DOHH2 (cell line): ENCODE results near the gene TNK2.
"Not testable (repeated sequence)": the region's sequence is repeated elsewhere in the genome, so short reads cannot be mapped to it uniquely, and the experiment has no call there.

ENCODE experiments used
- H3F3A ChIP-seq: fragments of 200-600 bp; sonication (generic), shearing (Covaris generic); 2 replicates; pipeline ENCODE4 v1.6.0; 2016; ENCODE audit warnings: antibody characterized with exemption, mild to moderate bottlenecking; ENCODE audit not compliant: control insufficient read depth, insufficient read depth
- H3K27ac ChIP-seq: fragments of 200-600 bp; sonication (generic); 2 replicates; pipeline ENCODE4 v1.5.1; 2014; ENCODE audit warnings: low read depth, mild to moderate bottlenecking, low read length, moderate library complexity
- H3K27me3 ChIP-seq: fragments of 200-600 bp; sonication (generic); 2 replicates; pipeline ENCODE4 v1.6.1; 2014; ENCODE audit warnings: mild to moderate bottlenecking, low read length, mixed read lengths; ENCODE audit not compliant: control insufficient read depth
- H3K36me3 ChIP-seq: fragments of 200-600 bp; sonication (generic); 2 replicates; pipeline ENCODE4 v1.6.1; 2014; ENCODE audit warnings: mild to moderate bottlenecking, low read length, moderate library complexity, mixed read lengths; ENCODE audit not compliant: control insufficient read depth
- H3K4me1 ChIP-seq: fragments of 200-600 bp; sonication (generic); 2 replicates; pipeline ENCODE4 v1.6.1; 2014; ENCODE audit warnings: mild to moderate bottlenecking, low read length, mixed read lengths; ENCODE audit not compliant: control insufficient read depth
- H3K4me2 ChIP-seq: fragments of 200-600 bp; sonication (generic); 2 replicates; pipeline ENCODE4 v1.6.0; 2014; ENCODE audit warnings: mild to moderate bottlenecking, low read length, moderate library complexity
- H3K4me3 ChIP-seq: fragments of 200-600 bp; sonication (generic); 2 replicates; pipeline ENCODE4 v1.5.1; 2014; ENCODE audit warnings: mild to moderate bottlenecking, low read length, mixed read lengths
- H3K79me2 ChIP-seq: fragments of 200-600 bp; sonication (generic); 2 replicates; pipeline ENCODE4 v1.6.1; 2014; ENCODE audit warnings: mild to moderate bottlenecking, low read length, mixed read lengths; ENCODE audit not compliant: control insufficient read depth
- H3K9me2 ChIP-seq: fragments of 200-600 bp; sonication (generic); replicated peaks from 2 replicates; pipeline ENCODE4 v1.6.1; 2014; ENCODE audit warnings: mild to moderate bottlenecking, low read length, mixed read lengths; ENCODE audit not compliant: control insufficient read depth
- H3K9me3 ChIP-seq: fragments of 200-600 bp; sonication (generic); 2 replicates; pipeline ENCODE4 v1.6.1; 2014; ENCODE audit warnings: antibody characterized with exemption, low read length, mixed read lengths; ENCODE audit not compliant: control insufficient read depth, insufficient read depth
- H4K20me1 ChIP-seq: fragments of 200-600 bp; sonication (generic); 2 replicates; pipeline ENCODE4 v1.6.0; 2014; ENCODE audit warnings: low read depth, mild to moderate bottlenecking, antibody characterized with exemption, low read length, moderate library complexity; ENCODE audit not compliant: control insufficient read depth, insufficient read depth
- CTCF ChIP-seq: fragments of 200-600 bp; sonication (generic); IDR thresholded peaks from one replicate; pipeline ENCODE4 v1.5.1; 2014; ENCODE audit warnings: antibody characterized with exemption, mild to moderate bottlenecking, low read depth, low read length; ENCODE audit not compliant: poor library complexity, severe bottlenecking
- EZH2phosphoT487 ChIP-seq: fragments of 200-600 bp; sonication (generic); IDR thresholded peaks from 2 replicates; pipeline ENCODE4 v1.6.1; 2017; ENCODE audit warnings: borderline replicate concordance, mild to moderate bottlenecking, antibody characterized with exemption, low read length, moderate library complexity, mixed read lengths

TNK2 gene

GRCh38 chr3:195903950-195904290 lies 4.4 kb downstream of the TNK2 start:
- Histone ChIP-seq H3K4me1 (peaks cover 53% of the 10 kb centered on the region), H3K27ac (no peak overlapping the region), H3K4me2 (peak overlapping the region; percentile 42), H3F3A (peaks cover 9% of the 10 kb centered on the region), H4K20me1 (no peaks in the 10 kb centered on the region; the same call in 1 of the 2 replicates), H3K9me2 (no peaks in the 10 kb centered on the region), H3K79me2 (no peaks in the 10 kb centered on the region; the same call in 1 of the 2 replicates), H3K27me3 (peaks cover 22% of the 10 kb centered on the region), H3K36me3 (no peaks in the 10 kb centered on the region), H3K4me3 (no peak overlapping the region), H3K9me3 (no peaks in the 10 kb centered on the region)
- TF ChIP-seq EZH2phosphoT487 (no peak), CTCF (no peak)

- H3K79me2 ChIP-seq, H3K9me3 ChIP-seq, H3K36me3 ChIP-seq, H3K4me2 ChIP-seq, H3K27ac ChIP-seq, H3F3A ChIP-seq, H3K4me3 ChIP-seq, H4K20me1 ChIP-seq, H3K9me2 ChIP-seq: not testable (repeated sequence)
- Histone ChIP-seq H3K27me3 (peaks cover 14% of the 10 kb centered on the region), H3K4me1 (peaks cover 42% of the 10 kb centered on the region)
Observed at GRCh38 chr3:195902634-195903033, 5.7 kb downstream of the TNK2 start.

GRCh38 chr3:195901836-195902585 lies 6.3 kb downstream of the TNK2 start:
- H3K27me3 ChIP-seq, H3K27ac ChIP-seq, H3K9me2 ChIP-seq, H3F3A ChIP-seq, H3K36me3 ChIP-seq, H3K4me3 ChIP-seq, H3K79me2 ChIP-seq, H3K9me3 ChIP-seq, H4K20me1 ChIP-seq, H3K4me2 ChIP-seq: not testable (repeated sequence)
- peaks cover 35% of the 10 kb centered on the region for H3K4me1 ChIP-seq

- H3K36me3 ChIP-seq, result no peaks in the 10 kb centered on the region
- no peak overlapping the region for H3K4me2 ChIP-seq
Observed at GRCh38 chr3:195900436-195901355, 7.7 kb downstream of the TNK2 start.

More at GRCh38 chr3:195900436-195901355, 7.7 kb downstream of the TNK2 start:
- Histone ChIP-seq H3K9me3 (no peaks in the 10 kb centered on the region), H3K9me2 (no peaks in the 10 kb centered on the region), H3K79me2 (no peaks in the 10 kb centered on the region), H3K4me1 (peaks cover 33% of the 10 kb centered on the region), H3K27me3 (no peaks in the 10 kb centered on the region; the same call in 1 of the 2 replicates), H4K20me1 (no peaks in the 10 kb centered on the region; the same call in 1 of the 2 replicates), H3F3A (peaks cover 14% of the 10 kb centered on the region), H3K4me3 (no peak overlapping the region), H3K27ac (no peak overlapping the region)
- TF ChIP-seq EZH2phosphoT487 (no peak), CTCF (no peak)
